SK-N-SH treated with all-trans-retinoic acid at 6 μM for 48 hours (cell line): ENCODE results near the gene LMAN1.
A peak's percentile ranks its signal among the peaks of the same experiment; 100 is the strongest.

Source experiments
- ATAC-seq: fragments of 200-7000 bp; cut with Tn5 transposase; 3 replicates; pipeline ENCODE4 v1.9.1; 2020; ENCODE audit warnings: mild to moderate bottlenecking, moderate library complexity
- ARNTL ChIP-seq: fragments of 450-650 bp; formaldehyde crosslinking; IDR thresholded peaks from 2 replicates; pipeline ENCODE4 v1.5.0; 2020; ENCODE audit warnings: low read depth, mild to moderate bottlenecking, moderate library complexity, borderline replicate concordance
- BACH2 ChIP-seq: fragments of 250-450 bp; sonication (Bioruptor Pico); IDR thresholded peaks from 2 replicates; pipeline ENCODE4 v1.9.0; 2021; ENCODE audit warnings: mild to moderate bottlenecking, borderline replicate concordance
- CREB5 ChIP-seq: fragments of 250-450 bp; sonication (Bioruptor Pico); IDR thresholded peaks from 2 replicates; pipeline ENCODE4 v1.5.1; 2020; ENCODE audit warnings: low read depth, mild to moderate bottlenecking, moderate library complexity
- CSDC2 ChIP-seq: fragments of 250-450 bp; sonication (Bioruptor Pico); IDR thresholded peaks from 2 replicates; pipeline ENCODE4 v1.5.0; 2020; ENCODE audit warnings: mild to moderate bottlenecking, moderate library complexity
- CSRNP3 ChIP-seq: fragments of 250-450 bp; sonication (Bioruptor Pico); IDR thresholded peaks from 2 replicates; pipeline ENCODE4 v1.5.1; 2021; ENCODE audit warnings: mild to moderate bottlenecking, moderate library complexity
- ESRRG ChIP-seq: fragments of 250-450 bp; sonication (Bioruptor Pico); IDR thresholded peaks from 2 replicates; pipeline ENCODE4 v1.6.1; 2021; ENCODE audit warnings: mild to moderate bottlenecking
- GLIS3 ChIP-seq: fragments of 250-450 bp; sonication (Bioruptor Pico); IDR thresholded peaks from 2 replicates; pipeline ENCODE4 v1.5.0; 2020; ENCODE audit warnings: mild to moderate bottlenecking, moderate library complexity
- ISL1 ChIP-seq: fragments of 250-450 bp; sonication (Bioruptor Pico); IDR thresholded peaks from 2 replicates; pipeline ENCODE4 v2.1.2; 2022; ENCODE audit warnings: mild to moderate bottlenecking, moderate library complexity
- OSR1 ChIP-seq: fragments of 250-450 bp; sonication (Bioruptor Pico); IDR thresholded peaks from 2 replicates; pipeline ENCODE4 v1.8.0; 2022; ENCODE audit warnings: moderate library complexity, mild to moderate bottlenecking, inconsistent platforms
- POU6F1 ChIP-seq: fragments of 250-450 bp; sonication (Bioruptor Pico); IDR thresholded peaks from 2 replicates; pipeline ENCODE4 v1.8.0; 2021; ENCODE audit warnings: low read depth, mild to moderate bottlenecking, moderate library complexity, borderline replicate concordance
- PPARA ChIP-seq: fragments of 250-450 bp; sonication (Bioruptor Pico); IDR thresholded peaks from 2 replicates; pipeline ENCODE4 v1.5.0; 2020; ENCODE audit warnings: mild to moderate bottlenecking, borderline replicate concordance
- RARB ChIP-seq: fragments of 250-450 bp; sonication (Bioruptor Pico); IDR thresholded peaks from 2 replicates; pipeline ENCODE4 v1.8.0; 2021; ENCODE audit warnings: mild to moderate bottlenecking, moderate library complexity
- SNAI2 ChIP-seq: fragments of 250-450 bp; sonication (Bioruptor Pico); IDR thresholded peaks from 2 replicates; pipeline ENCODE4 v1.5.0; 2020; ENCODE audit warnings: mild to moderate bottlenecking, moderate library complexity
- TCF4 ChIP-seq: fragments of 250-450 bp; sonication (Bioruptor Pico); IDR thresholded peaks from 2 replicates; pipeline ENCODE4 v1.8.0; 2021; ENCODE audit warnings: mild to moderate bottlenecking, moderate library complexity, borderline replicate concordance
- TOX ChIP-seq: fragments of 250-450 bp; sonication (Bioruptor Pico); IDR thresholded peaks from 2 replicates; pipeline ENCODE4 v1.8.0; 2021; ENCODE audit warnings: mild to moderate bottlenecking, moderate library complexity, borderline replicate concordance
- TSHZ2 ChIP-seq: fragments of 250-450 bp; sonication (Bioruptor Pico); IDR thresholded peaks from 2 replicates; pipeline ENCODE4 v1.5.0; 2020; ENCODE audit warnings: mild to moderate bottlenecking, moderate library complexity
- ZC3H10 ChIP-seq: fragments of 250-450 bp; sonication (Bioruptor Pico); IDR thresholded peaks from 2 replicates; pipeline ENCODE4 v1.5.1; 2021; ENCODE audit warnings: mild to moderate bottlenecking, moderate library complexity
- ZFP3 ChIP-seq: fragments of 250-450 bp; sonication (Bioruptor Pico); IDR thresholded peaks from 2 replicates; pipeline ENCODE4 v1.5.0; 2020; ENCODE audit warnings: mild to moderate bottlenecking, moderate library complexity
- ZNF565 ChIP-seq: fragments of 450-650 bp; formaldehyde crosslinking; conservative IDR thresholded peaks from 2 replicates; pipeline ENCODE4 v1.5.0; 2020; ENCODE audit warnings: low read depth, mild to moderate bottlenecking, moderate library complexity
- ZNF70 ChIP-seq: fragments of 450-650 bp; formaldehyde crosslinking; IDR thresholded peaks from 2 replicates; pipeline ENCODE4 v1.5.0; 2020; ENCODE audit warnings: mild to moderate bottlenecking, moderate library complexity
- ZNF8 ChIP-seq: fragments of 450-650 bp; formaldehyde crosslinking; IDR thresholded peaks from 2 replicates; pipeline ENCODE4 v1.5.0; 2020; ENCODE audit warnings: mild to moderate bottlenecking, moderate library complexity
- TF ChIP-seq, protein P1 (sequence below): fragments of 250-450 bp; sonication (Bioruptor Pico); IDR thresholded peaks from 2 replicates; pipeline ENCODE4 v1.8.0; 2020; ENCODE audit warnings: mild to moderate bottlenecking, moderate library complexity, borderline replicate concordance

LMAN1 gene

DNA sequence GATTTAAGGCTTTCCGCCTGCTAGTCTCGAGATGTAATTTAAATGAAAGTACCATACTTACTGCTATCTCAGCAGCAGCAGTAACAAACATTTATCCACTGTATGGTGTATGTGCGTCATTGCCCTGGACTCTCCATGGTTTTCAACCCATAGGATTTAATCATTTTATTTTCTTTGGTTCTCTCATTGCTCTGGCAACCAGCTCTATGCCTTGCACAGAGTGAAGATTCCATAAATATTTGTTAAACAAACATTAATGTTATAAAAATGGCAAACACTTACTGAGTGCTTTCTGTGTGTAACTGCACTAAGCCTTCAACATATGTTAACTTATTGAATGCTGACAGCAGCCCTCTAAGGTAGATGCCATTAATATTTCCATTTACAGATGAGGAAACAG is 1.3 kb upstream of the LMAN1 start:
- TF ChIP-seq ESRRG (CRISPR knock-in tag) (no peak), GLIS3 (CRISPR knock-in tag) (no peak), CSRNP3 (no peak), ISL1 (CRISPR knock-in tag) (no peak), ZFP3 (CRISPR knock-in tag) (no peak)
- TF ChIP-seq, all 23 proteins: peak for 0
- no peak for ATAC-seq

GRCh38 chr18:59359576-59359952 is 499 bp upstream of the LMAN1 start:
- ATAC-seq, result peak; percentile 6
- TF ChIP-seq SNAI2 (CRISPR knock-in tag) (no peak), CSRNP3 (no peak), ZNF8 (no peak), POU6F1 (no peak), TSHZ2 (no peak), CREB5 (CRISPR knock-in tag) (no peak), TCF4 (CRISPR knock-in tag) (no peak), GLIS3 (CRISPR knock-in tag) (no peak), ESRRG (CRISPR knock-in tag) (no peak), RARB (CRISPR knock-in tag) (no peak), ZNF565 (CRISPR knock-in tag) (no peak), TOX (CRISPR knock-in tag) (no peak), BACH2 (CRISPR knock-in tag) (no peak), ZFP3 (CRISPR knock-in tag) (no peak), ZC3H10 (CRISPR knock-in tag) (no peak), PPARA (no peak), ISL1 (CRISPR knock-in tag) (no peak), CSDC2 (CRISPR knock-in tag) (no peak), ARNTL (CRISPR knock-in tag) (no peak)
- TF ChIP-seq, protein P1, sequence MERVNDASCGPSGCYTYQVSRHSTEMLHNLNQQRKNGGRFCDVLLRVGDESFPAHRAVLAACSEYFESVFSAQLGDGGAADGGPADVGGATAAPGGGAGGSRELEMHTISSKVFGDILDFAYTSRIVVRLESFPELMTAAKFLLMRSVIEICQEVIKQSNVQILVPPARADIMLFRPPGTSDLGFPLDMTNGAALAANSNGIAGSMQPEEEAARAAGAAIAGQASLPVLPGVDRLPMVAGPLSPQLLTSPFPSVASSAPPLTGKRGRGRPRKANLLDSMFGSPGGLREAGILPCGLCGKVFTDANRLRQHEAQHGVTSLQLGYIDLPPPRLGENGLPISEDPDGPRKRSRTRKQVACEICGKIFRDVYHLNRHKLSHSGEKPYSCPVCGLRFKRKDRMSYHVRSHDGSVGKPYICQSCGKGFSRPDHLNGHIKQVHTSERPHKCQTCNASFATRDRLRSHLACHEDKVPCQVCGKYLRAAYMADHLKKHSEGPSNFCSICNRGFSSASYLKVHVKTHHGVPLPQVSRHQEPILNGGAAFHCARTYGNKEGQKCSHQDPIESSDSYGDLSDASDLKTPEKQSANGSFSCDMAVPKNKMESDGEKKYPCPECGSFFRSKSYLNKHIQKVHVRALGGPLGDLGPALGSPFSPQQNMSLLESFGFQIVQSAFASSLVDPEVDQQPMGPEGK, result no peak

- peak; percentile 63 for ATAC-seq
- no peak for TF ChIP-seq RARB (CRISPR knock-in tag)
- TF ChIP-seq BACH2 (CRISPR knock-in tag), result no peak
- TF ChIP-seq CSDC2 (CRISPR knock-in tag), result no peak
- TF ChIP-seq ARNTL (CRISPR knock-in tag), result no peak
- TF ChIP-seq OSR1 (CRISPR knock-in tag), result no peak
- TF ChIP-seq POU6F1, result no peak
- no peak for TF ChIP-seq ISL1 (CRISPR knock-in tag)
- TF ChIP-seq TSHZ2, result no peak
- no peak for TF ChIP-seq ZNF8
- TF ChIP-seq SNAI2 (CRISPR knock-in tag), result no peak
- no peak for TF ChIP-seq ZNF70 (CRISPR knock-in tag)
- no peak for TF ChIP-seq TOX (CRISPR knock-in tag)
- TF ChIP-seq TCF4 (CRISPR knock-in tag), result no peak
Measured at GRCh38 chr18:59358414-59358711, 702 bp downstream of the LMAN1 start.
